Measurements from ENCODE around the gene ZNF587B. TPM values are rescaled to one million over a fixed set of nuclear protein-coding genes. Genes with fewer than 3 reads are reported as not detected.
A peak's percentile ranks its signal among the peaks of the same experiment; 100 is the strongest.

The ZNF587B gene
- polyA plus RNA-seq (2011; rRNA removed), result 14.2 and 14.9 TPM in 2 replicates
- 4.0 and 4.9 TPM in 2 replicates for polyA plus RNA-seq (2012; cell fraction: cytosol; rRNA removed)
- 5.8 and 11.6 TPM in 2 replicates for polyA plus RNA-seq (2012; cell fraction: nucleus; rRNA removed)
- polyA plus RNA-seq (2017; fragmentation: RNase III; extraction: RNeasy Plus Mini Kit Qiagen cat#74134 plus additional on column Dnase treatment), result 13.2 to 15.8 TPM (median 14.1 TPM) in 3 replicates
- polyA minus RNA-seq (2011; rRNA and poly(A)+ RNA removed), result 19.8 TPM in 2 replicates

- H3K4me2 ChIP-seq, result no peak within 1 kb of the TSS
- H3K9me3 ChIP-seq, result peaks cover 54% of the 10 kb centered on the region
- H3K4me3 ChIP-seq, result no peak within 1 kb of the TSS
- ChIA-PET CTCF (interaction anchor here (0.7 to 1.0 kb wide), 2 partner anchors 12 to 158 kb away, joined by 3 read pairs; no protein-coding TSS in a partner anchor), POLR2A (no interaction called here)
- FAIRE-seq (no peak), DNase-seq (ENCODE audit: low read depth in 1 of 2, low spot score in 1 of 2) (peak in 1 of 2 experiments; percentile 45), ATAC-seq (peak; percentile 47 to 73; a peak in 4 of 6 replicates)
- 87% methylated on average over 22 of the region's 22 CpGs for WGBS (ENCODE audit: missing lambda C conversion rate)
- H3K27ac ChIP-seq, result no peak within 1 kb of the TSS
- no peaks in the 10 kb centered on the region for H3K4me1 ChIP-seq
- TF ChIP-seq MAFK (IDR thresholded peaks at IDR 0.05; ENCODE audit: partially characterized antibody), result no peak
- peak; percentile 11; the same call in 1 of the 3 replicates for TF ChIP-seq CTCF (IDR thresholded peaks at IDR 0.05)
Observed at GRCh38 chr19:57830071-57830602, at the start of gene ZNF587B. Gene ZNF587B (plus strand): TSS chr19:57830299. CDS start chr19:57830529, 230 bp downstream.

- H3K4me2 ChIP-seq, result no peak overlapping the region
- TF ChIP-seq PHF8 (IDR thresholded peaks at IDR 0.05; ENCODE audit: borderline replicate concordance, low read depth), result no peak
- no peaks in the 10 kb centered on the region for H3K4me1 ChIP-seq
- 96% methylated on average over 38 of the region's 38 CpGs for WGBS (ENCODE audit: missing lambda C conversion rate)
- no peak overlapping the region for H3K27ac ChIP-seq
- no peak overlapping the region for H3K4me3 ChIP-seq
- ChIA-PET POLR2A (no interaction called here), CTCF (no interaction called here)
- FAIRE-seq (no peak), DNase-seq (ENCODE audit: low read depth in 1 of 2, low spot score in 1 of 2) (no peak), ATAC-seq (no peak)
- peaks cover 94% of the 10 kb centered on the region for H3K9me3 ChIP-seq
Observed at GRCh38 chr19:57786286-57786685, 43.8 kb upstream of the ZNF587B start.

- H3K9me3 ChIP-seq, result peaks cover 92% of the 10 kb centered on the region
- no peak for FAIRE-seq
- no peak for TF ChIP-seq E2F6 (IDR thresholded peaks at IDR 0.05; ENCODE audit: borderline replicate concordance, low read depth)
- no peak for TF ChIP-seq FOXS1 (CRISPR knock-in tag; IDR thresholded peaks at IDR 0.05)
- TF ChIP-seq ZSCAN20 (CRISPR knock-in tag; IDR thresholded peaks at IDR 0.05), result no peak
- no peak for TF ChIP-seq HEYL (CRISPR knock-in tag; IDR thresholded peaks at IDR 0.05)
- no peak for TF ChIP-seq CTCF (IDR thresholded peaks at IDR 0.05)
- no peak for TF ChIP-seq EHMT2 (IDR thresholded peaks at IDR 0.05; ENCODE audit: low read depth)
- TF ChIP-seq EP300 (IDR thresholded peaks at IDR 0.05), result no peak
- no peak for TF ChIP-seq EHF (CRISPR knock-in tag; IDR thresholded peaks at IDR 0.05)
- no peak for TF ChIP-seq NR3C1 (IDR thresholded peaks at IDR 0.05)
- TF ChIP-seq FOSB (CRISPR knock-in tag; IDR thresholded peaks at IDR 0.05), result no peak
- no peak for TF ChIP-seq GATA3 (IDR thresholded peaks at IDR 0.05; ENCODE audit: borderline replicate concordance)
- TF ChIP-seq ZNF302 (CRISPR knock-in tag; IDR thresholded peaks at IDR 0.05), result no peak
- no peak for TF ChIP-seq RCOR1 (IDR thresholded peaks at IDR 0.05; ENCODE audit: low read depth, low read length)
- TF ChIP-seq JUNB (IDR thresholded peaks at IDR 0.05), result no peak
- no peak for TF ChIP-seq RFX5 (IDR thresholded peaks at IDR 0.05)
- TF ChIP-seq MAFK (IDR thresholded peaks at IDR 0.05; ENCODE audit: partially characterized antibody), result no peak
- TF ChIP-seq MAX (IDR thresholded peaks at IDR 0.05), result no peak
- 86% methylated on average over 5 of the region's 5 CpGs for WGBS (ENCODE audit: missing lambda C conversion rate)
- no peak overlapping the region for H3K4me2 ChIP-seq
- DNase-seq (ENCODE audit: low read depth in 1 of 2, low spot score in 1 of 2), result no peak
- H3K4me1 ChIP-seq, result no peaks in the 10 kb centered on the region
- no peak overlapping the region for H3K27ac ChIP-seq
- H3K4me3 ChIP-seq, result no peak overlapping the region
- ChIA-PET POLR2A (no interaction called here), CTCF (no interaction called here)
- ATAC-seq, result no peak; a peak in 1 of 6 replicates
Observed at GRCh38 chr19:57786906-57787305, 43.2 kb upstream of the ZNF587B start.

Data from A549 (cell line).